Suprapubic skin (tissue), 4 donors: Measurements from ENCODE around the gene CEP44. TPM values are rescaled to one million over a fixed set of nuclear protein-coding genes. Genes with fewer than 3 reads are reported as not detected.
A peak's percentile ranks its signal among the peaks of the same experiment; 100 is the strongest.
"Not testable (repeated sequence)": the region's sequence is repeated elsewhere in the genome, so short reads cannot be mapped to it uniquely, and the experiment has no call there.

Experiments used
- DNase-seq, 2 donors: peaks; one replicate each; pipeline ENCODE4 v3.0.0-alpha.2; 2019; ENCODE audit warnings: low spot score in 2 of 2
- H3K27ac ChIP-seq: fragments of 200-600 bp; sonication (generic); one replicate; pipeline ENCODE4 v1.5.1; 2019
- H3K27me3 ChIP-seq: fragments of 200-600 bp; sonication (generic); one replicate; pipeline ENCODE4 v1.5.1; 2019
- H3K36me3 ChIP-seq: fragments of 200-600 bp; sonication (generic); one replicate; pipeline ENCODE4 v1.5.1; 2019
- H3K4me1 ChIP-seq: fragments of 200-600 bp; sonication (generic); one replicate; pipeline ENCODE4 v1.5.1; 2019
- H3K4me3 ChIP-seq: fragments of 200-600 bp; sonication (generic); one replicate; pipeline ENCODE4 v1.5.1; 2019; ENCODE audit warnings: mild to moderate bottlenecking
- H3K9me3 ChIP-seq: fragments of 200-600 bp; sonication (generic); one replicate; pipeline ENCODE4 v1.5.1; 2019
- CTCF ChIP-seq, 2 donors: fragments of 200-600 bp in 1 of 2; fragments of 450-650 bp in 1 of 2; sonication (generic) in 1 of 2; IDR thresholded peaks; one replicate each; pipeline ENCODE4 v1.5.1; 2016 to 2019; ENCODE audit warnings: antibody characterized with exemption in 2 of 2, mild to moderate bottlenecking in 1 of 2, moderate library complexity in 1 of 2
- EP300 ChIP-seq: sonication (generic); formaldehyde crosslinking; IDR thresholded peaks from one replicate; pipeline ENCODE4 v1.6.1; 2017; ENCODE audit warnings: antibody characterized with exemption
- POLR2A ChIP-seq, 2 donors: fragments of 450-650 bp; IDR thresholded peaks; one replicate each; pipeline ENCODE4 v1.6.1; 2017; ENCODE audit warnings: antibody characterized with exemption in 2 of 2, mild to moderate bottlenecking in 2 of 2, moderate library complexity in 2 of 2
- POLR2AphosphoS5 ChIP-seq, 3 donors: sonication (generic); formaldehyde crosslinking; IDR thresholded peaks; one replicate each; pipeline ENCODE4 v1.6.1; 2017; ENCODE audit warnings: antibody characterized with exemption in 3 of 3
- WGBS: methylation state at CpG from one replicate; pipeline ENCODE4 v1.1.5; 2018; 5-methylcytosine and 5-hydroxymethylcytosine counted together
- total RNA-seq, 4 donors: library from RNA; depleted of rRNA; stranded (reverse); fragments of >200 nt; gene quantifications; one replicate each; pipeline ENCODE4 v1.1.0, GENCODE V29; 2016

The CEP44 gene
- total RNA-seq, 4 donors from 2014 or later: 9.5 to 23.0 (median 11.3) TPM

- H3K4me1 ChIP-seq: no peaks in the 10 kb centered on the region
- H3K27me3 ChIP-seq: no peaks in the 10 kb centered on the region
- TF ChIP-seq EP300: no peak
- no peak for TF ChIP-seq POLR2AphosphoS5 (IDR thresholded peaks at IDR 0.05)
- TF ChIP-seq POLR2A (IDR thresholded peaks at IDR 0.05): no peak
- TF ChIP-seq CTCF (IDR thresholded peaks at IDR 0.05): no peak
- no peak overlapping the region for H3K4me3 ChIP-seq
- H3K36me3 ChIP-seq: no peaks in the 10 kb centered on the region
- 89% methylated on average over 1 of the region's 1 CpG for WGBS
- no peaks in the 10 kb centered on the region for H3K9me3 ChIP-seq
- no peak for DNase-seq
- H3K27ac ChIP-seq: no peak overlapping the region
These were observed 75.1 kb downstream of the CEP44 start for GRCh38 chr4:174358829-174359228.

- no peak overlapping the region for H3K4me3 ChIP-seq
- DNase-seq: no peak
- no peaks in the 10 kb centered on the region for H3K9me3 ChIP-seq
- no peaks in the 10 kb centered on the region for H3K27me3 ChIP-seq
- 73% methylated on average over 2 of the region's 2 CpGs for WGBS
- no peak overlapping the region for H3K27ac ChIP-seq
- TF ChIP-seq POLR2A (IDR thresholded peaks at IDR 0.05): no peak
- TF ChIP-seq POLR2AphosphoS5 (IDR thresholded peaks at IDR 0.05): no peak
- no peak for TF ChIP-seq CTCF (IDR thresholded peaks at IDR 0.05)
- no peak for TF ChIP-seq EP300
- no peaks in the 10 kb centered on the region for H3K36me3 ChIP-seq
- no peaks in the 10 kb centered on the region for H3K4me1 ChIP-seq
These were observed 78.6 kb downstream of the CEP44 start for GRCh38 chr4:174362340-174362739.

- not testable (repeated sequence) for H3K4me3 ChIP-seq, H3K9me3 ChIP-seq, H3K36me3 ChIP-seq, H3K27me3 ChIP-seq, H3K27ac ChIP-seq, DNase-seq, H3K4me1 ChIP-seq
- WGBS: 95% methylated on average over 1 of the region's 1 CpG
These were observed 80.1 kb downstream of the CEP44 start for GRCh38 chr4:174363782-174364181.

- H3K27ac ChIP-seq: no peak overlapping the region
- no peak for TF ChIP-seq POLR2A (IDR thresholded peaks at IDR 0.05)
- TF ChIP-seq CTCF (IDR thresholded peaks at IDR 0.05): peak in 1 of 2 donors; percentile 30
- no peak for DNase-seq
- peaks cover 2% of the 10 kb centered on the region for H3K4me1 ChIP-seq
- WGBS: 22% methylated on average over 2 of the region's 2 CpGs
- no peaks in the 10 kb centered on the region for H3K27me3 ChIP-seq
- no peaks in the 10 kb centered on the region for H3K9me3 ChIP-seq
- no peaks in the 10 kb centered on the region for H3K36me3 ChIP-seq
- no peak overlapping the region for H3K4me3 ChIP-seq
These were observed 81.4 kb downstream of the CEP44 start for GRCh38 chr4:174365018-174365587.

GRCh38 chr4:174369985-174370384 is 86.3 kb downstream of the CEP44 start:
- Histone ChIP-seq H3K9me3 (no peaks in the 10 kb centered on the region), H3K4me3 (no peak overlapping the region), H3K27ac (no peak overlapping the region), H3K36me3 (no peaks in the 10 kb centered on the region), H3K4me1 (peaks cover 4% of the 10 kb centered on the region), H3K27me3 (no peaks in the 10 kb centered on the region)
- TF ChIP-seq POLR2A (IDR thresholded peaks at IDR 0.05): no peak
- TF ChIP-seq EP300: no peak
- no peak for TF ChIP-seq CTCF (IDR thresholded peaks at IDR 0.05)
- no peak for TF ChIP-seq POLR2AphosphoS5 (IDR thresholded peaks at IDR 0.05)
- DNase-seq: no peak
- 61% methylated on average over 2 of the region's 2 CpGs for WGBS

GRCh38 chr4:174373821-174374220 is 90.1 kb downstream of the CEP44 start:
- no peaks in the 10 kb centered on the region for H3K36me3 ChIP-seq
- no peaks in the 10 kb centered on the region for H3K27me3 ChIP-seq
- no peak overlapping the region for H3K4me3 ChIP-seq
- no peak overlapping the region for H3K27ac ChIP-seq
- DNase-seq: no peak
- H3K9me3 ChIP-seq: no peaks in the 10 kb centered on the region
- TF ChIP-seq POLR2A (IDR thresholded peaks at IDR 0.05) (no peak), CTCF (IDR thresholded peaks at IDR 0.05) (no peak), POLR2AphosphoS5 (IDR thresholded peaks at IDR 0.05) (no peak), EP300 (no peak)
- peaks cover 4% of the 10 kb centered on the region for H3K4me1 ChIP-seq
- WGBS: 63% methylated on average over 1 of the region's 1 CpG
